SK-N-SH treated with all-trans-retinoic acid at 6 μM for 48 hours (cell line): ENCODE results near the gene KCNS1.

Source experiments
- ATAC-seq: fragments of 200-7000 bp; cut with Tn5 transposase; 3 replicates; pipeline ENCODE4 v1.9.1; 2020; ENCODE audit warnings: mild to moderate bottlenecking, moderate library complexity
- ARNTL ChIP-seq: fragments of 450-650 bp; formaldehyde crosslinking; IDR thresholded peaks from 2 replicates; pipeline ENCODE4 v1.5.0; 2020; ENCODE audit warnings: low read depth, mild to moderate bottlenecking, moderate library complexity, borderline replicate concordance
- BACH2 ChIP-seq: fragments of 250-450 bp; sonication (Bioruptor Pico); IDR thresholded peaks from 2 replicates; pipeline ENCODE4 v1.9.0; 2021; ENCODE audit warnings: mild to moderate bottlenecking, borderline replicate concordance
- CREB5 ChIP-seq: fragments of 250-450 bp; sonication (Bioruptor Pico); IDR thresholded peaks from 2 replicates; pipeline ENCODE4 v1.5.1; 2020; ENCODE audit warnings: low read depth, mild to moderate bottlenecking, moderate library complexity
- CSDC2 ChIP-seq: fragments of 250-450 bp; sonication (Bioruptor Pico); IDR thresholded peaks from 2 replicates; pipeline ENCODE4 v1.5.0; 2020; ENCODE audit warnings: mild to moderate bottlenecking, moderate library complexity
- GLIS3 ChIP-seq: fragments of 250-450 bp; sonication (Bioruptor Pico); IDR thresholded peaks from 2 replicates; pipeline ENCODE4 v1.5.0; 2020; ENCODE audit warnings: mild to moderate bottlenecking, moderate library complexity
- ISL1 ChIP-seq: fragments of 250-450 bp; sonication (Bioruptor Pico); IDR thresholded peaks from 2 replicates; pipeline ENCODE4 v2.1.2; 2022; ENCODE audit warnings: mild to moderate bottlenecking, moderate library complexity
- OSR1 ChIP-seq: fragments of 250-450 bp; sonication (Bioruptor Pico); IDR thresholded peaks from 2 replicates; pipeline ENCODE4 v1.8.0; 2022; ENCODE audit warnings: moderate library complexity, mild to moderate bottlenecking, inconsistent platforms
- PATZ1 ChIP-seq: fragments of 250-450 bp; sonication (Bioruptor Pico); IDR thresholded peaks from 2 replicates; pipeline ENCODE4 v1.8.0; 2020; ENCODE audit warnings: mild to moderate bottlenecking, moderate library complexity, borderline replicate concordance
- PPARA ChIP-seq: fragments of 250-450 bp; sonication (Bioruptor Pico); IDR thresholded peaks from 2 replicates; pipeline ENCODE4 v1.5.0; 2020; ENCODE audit warnings: mild to moderate bottlenecking, borderline replicate concordance
- RARB ChIP-seq: fragments of 250-450 bp; sonication (Bioruptor Pico); IDR thresholded peaks from 2 replicates; pipeline ENCODE4 v1.8.0; 2021; ENCODE audit warnings: mild to moderate bottlenecking, moderate library complexity
- TCF4 ChIP-seq: fragments of 250-450 bp; sonication (Bioruptor Pico); IDR thresholded peaks from 2 replicates; pipeline ENCODE4 v1.8.0; 2021; ENCODE audit warnings: mild to moderate bottlenecking, moderate library complexity, borderline replicate concordance
- TOX ChIP-seq: fragments of 250-450 bp; sonication (Bioruptor Pico); IDR thresholded peaks from 2 replicates; pipeline ENCODE4 v1.8.0; 2021; ENCODE audit warnings: mild to moderate bottlenecking, moderate library complexity, borderline replicate concordance
- TSHZ2 ChIP-seq: fragments of 250-450 bp; sonication (Bioruptor Pico); IDR thresholded peaks from 2 replicates; pipeline ENCODE4 v1.5.0; 2020; ENCODE audit warnings: mild to moderate bottlenecking, moderate library complexity
- ZC3H10 ChIP-seq: fragments of 250-450 bp; sonication (Bioruptor Pico); IDR thresholded peaks from 2 replicates; pipeline ENCODE4 v1.5.1; 2021; ENCODE audit warnings: mild to moderate bottlenecking, moderate library complexity
- ZNF565 ChIP-seq: fragments of 450-650 bp; formaldehyde crosslinking; conservative IDR thresholded peaks from 2 replicates; pipeline ENCODE4 v1.5.0; 2020; ENCODE audit warnings: low read depth, mild to moderate bottlenecking, moderate library complexity
- ZNF70 ChIP-seq: fragments of 450-650 bp; formaldehyde crosslinking; IDR thresholded peaks from 2 replicates; pipeline ENCODE4 v1.5.0; 2020; ENCODE audit warnings: mild to moderate bottlenecking, moderate library complexity
- ZNF8 ChIP-seq: fragments of 450-650 bp; formaldehyde crosslinking; IDR thresholded peaks from 2 replicates; pipeline ENCODE4 v1.5.0; 2020; ENCODE audit warnings: mild to moderate bottlenecking, moderate library complexity
- TF ChIP-seq, protein P1 (sequence below): fragments of 250-450 bp; sonication (Bioruptor Pico); IDR thresholded peaks from 2 replicates; pipeline ENCODE4 v1.8.0; 2021; ENCODE audit warnings: low read depth, mild to moderate bottlenecking, moderate library complexity, borderline replicate concordance
- TF ChIP-seq, protein P2 (sequence below): fragments of 250-450 bp; sonication (Bioruptor Pico); IDR thresholded peaks from 2 replicates; pipeline ENCODE4 v1.5.1; 2021; ENCODE audit warnings: mild to moderate bottlenecking, moderate library complexity

KCNS1 gene

DNA sequence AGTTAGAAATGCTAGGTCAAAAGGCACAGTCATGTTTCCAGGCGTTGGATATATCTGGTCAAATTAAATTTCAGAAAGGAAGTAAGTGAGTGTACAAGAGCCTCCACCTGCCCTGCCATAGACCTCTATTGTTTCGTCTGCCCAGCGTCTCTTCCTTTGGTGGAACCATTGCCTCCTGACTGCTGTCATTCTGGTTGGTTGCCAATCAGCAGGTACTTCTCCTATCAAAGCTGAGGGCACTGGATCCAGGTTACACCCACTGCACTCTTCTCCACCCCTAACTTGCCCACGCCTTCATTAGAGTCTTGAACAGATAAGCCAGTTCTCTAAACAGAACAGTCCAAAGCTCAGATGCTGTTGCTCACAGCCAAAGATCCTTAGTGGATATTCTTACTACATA is 16.7 kb upstream of the KCNS1 start:
- TF ChIP-seq PATZ1 (CRISPR knock-in tag) (no peak), TOX (CRISPR knock-in tag) (no peak), ARNTL (CRISPR knock-in tag) (no peak), GLIS3 (CRISPR knock-in tag) (no peak), ZNF70 (CRISPR knock-in tag) (peak; percentile 43; the same call in 1 of the 2 replicates), ISL1 (no peak), PPARA (CRISPR knock-in tag) (no peak), ZNF565 (no peak)
- TF ChIP-seq, protein P1, sequence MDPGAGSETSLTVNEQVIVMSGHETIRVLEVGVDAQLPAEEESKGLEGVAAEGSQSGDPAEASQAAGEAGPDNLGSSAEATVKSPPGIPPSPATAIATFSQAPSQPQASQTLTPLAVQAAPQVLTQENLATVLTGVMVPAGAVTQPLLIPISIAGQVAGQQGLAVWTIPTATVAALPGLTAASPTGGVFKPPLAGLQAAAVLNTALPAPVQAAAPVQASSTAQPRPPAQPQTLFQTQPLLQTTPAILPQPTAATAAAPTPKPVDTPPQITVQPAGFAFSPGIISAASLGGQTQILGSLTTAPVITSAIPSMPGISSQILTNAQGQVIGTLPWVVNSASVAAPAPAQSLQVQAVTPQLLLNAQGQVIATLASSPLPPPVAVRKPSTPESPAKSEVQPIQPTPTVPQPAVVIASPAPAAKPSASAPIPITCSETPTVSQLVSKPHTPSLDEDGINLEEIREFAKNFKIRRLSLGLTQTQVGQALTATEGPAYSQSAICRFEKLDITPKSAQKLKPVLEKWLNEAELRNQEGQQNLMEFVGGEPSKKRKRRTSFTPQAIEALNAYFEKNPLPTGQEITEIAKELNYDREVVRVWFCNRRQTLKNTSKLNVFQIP (CRISPR knock-in tag), result no peak
- TF ChIP-seq, all 23 proteins: peak for 1
- no peak for ATAC-seq

GRCh38 chr20:45115829-45116228 is 14.9 kb upstream of the KCNS1 start:
- TF ChIP-seq GLIS3 (CRISPR knock-in tag), result no peak
- no peak for TF ChIP-seq PPARA (CRISPR knock-in tag)
- TF ChIP-seq ZNF8, result no peak
- no peak for TF ChIP-seq CREB5
- TF ChIP-seq, protein P2, sequence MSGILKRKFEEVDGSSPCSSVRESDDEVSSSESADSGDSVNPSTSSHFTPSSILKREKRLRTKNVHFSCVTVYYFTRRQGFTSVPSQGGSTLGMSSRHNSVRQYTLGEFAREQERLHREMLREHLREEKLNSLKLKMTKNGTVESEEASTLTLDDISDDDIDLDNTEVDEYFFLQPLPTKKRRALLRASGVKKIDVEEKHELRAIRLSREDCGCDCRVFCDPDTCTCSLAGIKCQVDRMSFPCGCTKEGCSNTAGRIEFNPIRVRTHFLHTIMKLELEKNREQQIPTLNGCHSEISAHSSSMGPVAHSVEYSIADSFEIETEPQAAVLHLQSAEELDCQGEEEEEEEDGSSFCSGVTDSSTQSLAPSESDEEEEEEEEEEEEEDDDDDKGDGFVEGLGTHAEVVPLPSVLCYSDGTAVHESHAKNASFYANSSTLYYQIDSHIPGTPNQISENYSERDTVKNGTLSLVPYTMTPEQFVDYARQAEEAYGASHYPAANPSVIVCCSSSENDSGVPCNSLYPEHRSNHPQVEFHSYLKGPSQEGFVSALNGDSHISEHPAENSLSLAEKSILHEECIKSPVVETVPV, result no peak
- TF ChIP-seq ZC3H10 (CRISPR knock-in tag), result no peak
- TF ChIP-seq, protein P1 (CRISPR knock-in tag), result no peak
- no peak for TF ChIP-seq PATZ1 (CRISPR knock-in tag)
- no peak for TF ChIP-seq TCF4 (CRISPR knock-in tag)
- no peak for TF ChIP-seq ZNF565
- TF ChIP-seq RARB (CRISPR knock-in tag), result no peak
- no peak for TF ChIP-seq OSR1 (CRISPR knock-in tag)
- no peak for TF ChIP-seq ISL1
- no peak for ATAC-seq

- no peak for TF ChIP-seq BACH2 (CRISPR knock-in tag)
- TF ChIP-seq, protein P2, result no peak
- no peak for TF ChIP-seq TSHZ2 (CRISPR knock-in tag)
- TF ChIP-seq ISL1, result no peak
- no peak for TF ChIP-seq TCF4 (CRISPR knock-in tag)
- no peak for TF ChIP-seq ZNF70 (CRISPR knock-in tag)
- no peak for TF ChIP-seq CSDC2 (CRISPR knock-in tag)
- TF ChIP-seq CREB5, result no peak
- no peak for TF ChIP-seq ZNF565
- ATAC-seq, result no peak
These were observed 14.5 kb upstream of the KCNS1 start for GRCh38 chr20:45115386-45115774.
